Spleen (tissue), 11 donors: ENCODE data around the gene OR5C1. TPM values are rescaled to one million over a fixed set of nuclear protein-coding genes. Genes with fewer than 3 reads are reported as not detected.

Source experiments
- DNase-seq: peaks from one replicate; pipeline ENCODE4 v3.0.0-alpha.2; 2020
- H3K27ac ChIP-seq, 8 donors: fragments of 200-600 bp; sonication (generic) in 7 of 8; 1 replicate in 4 of 8; 2 replicates in 4 of 8; pipeline versions ENCODE4 v1.5.0 to v1.8.0; 2016 to 2021; ENCODE audit warnings: inconsistent platforms in 4 of 8, mild to moderate bottlenecking in 4 of 8, moderate library complexity in 1 of 8
- H3K27me3 ChIP-seq, 7 donors: fragments of 200-600 bp; sonication (generic) in 6 of 7; replicated peaks in 1 of 7; 1 replicate in 4 of 7; 2 replicates in 3 of 7; pipeline versions ENCODE4 v1.5.0 to v1.8.0; 2016 to 2021; ENCODE audit warnings: inconsistent platforms in 3 of 7, mild to moderate bottlenecking in 1 of 7
- H3K36me3 ChIP-seq, 6 donors: fragments of 200-600 bp; sonication (generic) in 5 of 6; 1 replicate in 4 of 6; 2 replicates in 2 of 6; pipeline versions ENCODE4 v1.5.0 to v1.8.0; 2016 to 2021; ENCODE audit warnings: inconsistent platforms in 2 of 6
- H3K4me1 ChIP-seq, 6 donors: fragments of 200-600 bp; sonication (generic) in 5 of 6; 1 replicate in 3 of 6; 2 replicates in 3 of 6; pipeline versions ENCODE4 v1.5.0 to v1.8.0; 2016 to 2021; ENCODE audit warnings: inconsistent platforms in 3 of 6
- H3K4me3 ChIP-seq, 8 donors: fragments of 200-600 bp; sonication (generic) in 7 of 8; 1 replicate in 4 of 8; 2 replicates in 4 of 8; pipeline versions ENCODE4 v1.5.0 to v1.8.0; 2016 to 2021; ENCODE audit warnings: inconsistent platforms in 4 of 8, mild to moderate bottlenecking in 4 of 8, moderate library complexity in 2 of 8
- H3K9me3 ChIP-seq, 8 donors: fragments of 200-600 bp; sonication (generic) in 7 of 8; 1 replicate in 4 of 8; 2 replicates in 4 of 8; pipeline versions ENCODE4 v1.5.0 to v1.8.0; 2016 to 2021; ENCODE audit warnings: inconsistent platforms in 4 of 8
- POLR2A ChIP-seq, 3 donors: fragments of 450-650 bp; IDR thresholded peaks; one replicate each; pipeline ENCODE4 v1.5.1; 2017; ENCODE audit warnings: antibody characterized with exemption in 3 of 3, mild to moderate bottlenecking in 1 of 3
- POLR2AphosphoS5 ChIP-seq, 3 donors: sonication (generic); formaldehyde crosslinking; IDR thresholded peaks; one replicate each; pipeline ENCODE4 v1.5.1; 2017; ENCODE audit warnings: antibody characterized with exemption in 3 of 3
- WGBS, 5 donors: extraction: QIAGEN DNeasy Blood & Tissue Kit in 3 of 5; methylation state at CpG; one replicate each; pipeline versions ENCODE4 v1.1.5 to v1.1.7; 2013 to 2018; 5-methylcytosine and 5-hydroxymethylcytosine counted together
- intact Hi-C: fragments of 100-400 bp; cut with DNase I; formaldehyde crosslinking; loops from one replicate; pipeline ENCODE4 v1.15.0; 2023; ENCODE audit warnings: low total_unique reads
- polyA plus RNA-seq, 3 donors: library from polyadenylated mRNA; stranded (reverse); fragments of 200-250 nt; gene quantifications; one replicate each; pipeline ENCODE4 v1.2.1, GENCODE V29; 2013
- total RNA-seq, 7 donors: library from RNA; depleted of rRNA in 3 of 7; stranded (reverse); fragments of >200 nt in 3 of 7; fragmentation: NEBNext Ultra II Directional in 4 of 7; extraction: Animal tissue kit (Norgen Biotek cat#: 25700) in 4 of 7; gene quantifications; one replicate each; pipeline versions ENCODE4 v1.1.0 to v1.2.1, GENCODE V29; 2016 to 2021
- TF ChIP-seq, protein P1 (sequence below), 11 experiments: fragments of 200-600 bp in 7 of 11; fragments of 450-650 bp in 4 of 11; sonication (generic) in 4 of 11; IDR thresholded peaks in 8 of 11; conservative IDR thresholded peaks in 3 of 11; 1 replicate in 7 of 11; 2 replicates in 4 of 11; pipeline versions ENCODE4 v1.4.0 to v1.8.0; 2016 to 2021; ENCODE audit warnings: antibody characterized with exemption in 11 of 11, inconsistent platforms in 4 of 11, mild to moderate bottlenecking in 1 of 11
- donor health status: healthy with polysubstance abuse.
- donor health status: DM: no; HTN: no; CAD: no; lungs with moderate emphysema.
- donor health status: DM: no; HTN: no; CAD: no.
- donor health status: Bipolar disorder and iron deficiency.
- donor health status: healthy.
- donor health status: DM: no; HTN: no; CAD: no.
- donor health status: DM: yes; HTN: yes; CAD: no.

Gene OR5C1
- total and polyA plus RNA-seq, 10 donors, result not detected

GRCh38 chr9:122791872-122792669 lies 3.3 kb downstream of the OR5C1 start:
- TF ChIP-seq, protein P1, sequence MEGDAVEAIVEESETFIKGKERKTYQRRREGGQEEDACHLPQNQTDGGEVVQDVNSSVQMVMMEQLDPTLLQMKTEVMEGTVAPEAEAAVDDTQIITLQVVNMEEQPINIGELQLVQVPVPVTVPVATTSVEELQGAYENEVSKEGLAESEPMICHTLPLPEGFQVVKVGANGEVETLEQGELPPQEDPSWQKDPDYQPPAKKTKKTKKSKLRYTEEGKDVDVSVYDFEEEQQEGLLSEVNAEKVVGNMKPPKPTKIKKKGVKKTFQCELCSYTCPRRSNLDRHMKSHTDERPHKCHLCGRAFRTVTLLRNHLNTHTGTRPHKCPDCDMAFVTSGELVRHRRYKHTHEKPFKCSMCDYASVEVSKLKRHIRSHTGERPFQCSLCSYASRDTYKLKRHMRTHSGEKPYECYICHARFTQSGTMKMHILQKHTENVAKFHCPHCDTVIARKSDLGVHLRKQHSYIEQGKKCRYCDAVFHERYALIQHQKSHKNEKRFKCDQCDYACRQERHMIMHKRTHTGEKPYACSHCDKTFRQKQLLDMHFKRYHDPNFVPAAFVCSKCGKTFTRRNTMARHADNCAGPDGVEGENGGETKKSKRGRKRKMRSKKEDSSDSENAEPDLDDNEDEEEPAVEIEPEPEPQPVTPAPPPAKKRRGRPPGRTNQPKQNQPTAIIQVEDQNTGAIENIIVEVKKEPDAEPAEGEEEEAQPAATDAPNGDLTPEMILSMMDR (IDR thresholded peaks at IDR 0.05 in 8 of 11, conservative IDR thresholded peaks at IDR 0.05 in 3 of 11), result no peak
- TF ChIP-seq POLR2AphosphoS5 (IDR thresholded peaks at IDR 0.05) (no peak), POLR2A (IDR thresholded peaks at IDR 0.05) (no peak)
- intact Hi-C loops, result no loop called here
- no peak for DNase-seq
- 82 to 94% (median 88%) methylated on average over 5 of the region's 5 CpGs for WGBS, 5 donors
- H3K9me3 ChIP-seq, result no peaks in the 10 kb centered on the region
- H3K4me1 ChIP-seq, result no peaks in the 10 kb centered on the region
- no peak overlapping the region for H3K27ac ChIP-seq
- peaks cover 0 to 7% (median 0%) of the 10 kb centered on the region in 6 donors for H3K36me3 ChIP-seq
- H3K4me3 ChIP-seq, result no peak overlapping the region
- no peaks in the 10 kb centered on the region for H3K27me3 ChIP-seq

GRCh38 chr9:122797316-122798063 lies 8.8 kb downstream of the OR5C1 start:
- DNase-seq, result no peak
- H3K27ac ChIP-seq, result no peak overlapping the region
- intact Hi-C loops, result no loop called here
- no peaks in the 10 kb centered on the region for H3K4me1 ChIP-seq
- H3K27me3 ChIP-seq, result no peaks in the 10 kb centered on the region
- H3K4me3 ChIP-seq, result no peak overlapping the region
- H3K36me3 ChIP-seq, result no peaks in the 10 kb centered on the region
- no peak for TF ChIP-seq POLR2AphosphoS5 (IDR thresholded peaks at IDR 0.05)
- TF ChIP-seq, protein P1 (IDR thresholded peaks at IDR 0.05 in 8 of 11, conservative IDR thresholded peaks at IDR 0.05 in 3 of 11), result no peak
- TF ChIP-seq POLR2A (IDR thresholded peaks at IDR 0.05), result no peak
- WGBS, 5 donors, result 80 to 95% (median 89%) methylated on average over 6 of the region's 6 CpGs
- H3K9me3 ChIP-seq, result no peaks in the 10 kb centered on the region

GRCh38 chr9:122800066-122801060 lies 11.6 kb downstream of the OR5C1 start, which contains the start of gene OR1K1:
TSS of gene OR1K1 (plus strand) at chr9:122800123. CDS start at chr9:122800123, 0 bp downstream.
- H3K9me3 ChIP-seq, result no peaks in the 10 kb centered on the region
- H3K27ac ChIP-seq, result no peak within 1 kb of the TSS
- no peak within 1 kb of the TSS for H3K4me3 ChIP-seq
- H3K4me1 ChIP-seq, result no peaks in the 10 kb centered on the region
- TF ChIP-seq POLR2AphosphoS5 (IDR thresholded peaks at IDR 0.05) (no peak), POLR2A (IDR thresholded peaks at IDR 0.05) (no peak)
- TF ChIP-seq, protein P1 (IDR thresholded peaks at IDR 0.05 in 8 of 11, conservative IDR thresholded peaks at IDR 0.05 in 3 of 11), result no peak
- intact Hi-C loops, result no loop called here
- H3K36me3 ChIP-seq, result no peaks in the 10 kb centered on the region
- no peak for DNase-seq
- 92 to 97% (median 94%) methylated on average over 27 to 30 of the region's 30 CpGs for WGBS, 5 donors
- H3K27me3 ChIP-seq, result no peaks in the 10 kb centered on the region
